HEK293T (cell line): ENCODE results near the gene PPIL4.

Experiments used
- BHLHE40 ChIP-seq: fragments of 450-650 bp; IDR thresholded peaks from 2 replicates; pipeline ENCODE4 v1.6.1; 2016; ENCODE audit warnings: mild to moderate bottlenecking, moderate library complexity, borderline replicate concordance
- FOXA1 ChIP-seq: fragments of 450-650 bp; IDR thresholded peaks from 2 replicates; pipeline ENCODE4 v1.6.1; 2016; ENCODE audit warnings: mild to moderate bottlenecking
- HDGF ChIP-seq: fragments of 450-650 bp; IDR thresholded peaks from 2 replicates; pipeline ENCODE4 v1.6.1; 2017; ENCODE audit warnings: antibody characterized with exemption, borderline replicate concordance
- NFRKB ChIP-seq: fragments of 450-650 bp; IDR thresholded peaks from 2 replicates; pipeline ENCODE4 v1.6.1; 2016; ENCODE audit warnings: mild to moderate bottlenecking, moderate library complexity
- SP1 ChIP-seq: fragments of 450-650 bp; IDR thresholded peaks from 2 replicates; pipeline ENCODE4 v1.6.1; 2017
- SUZ12 ChIP-seq: fragments of 450-650 bp; IDR thresholded peaks from 2 replicates; pipeline ENCODE4 v1.6.1; 2016; ENCODE audit warnings: mild to moderate bottlenecking
- TARDBP ChIP-seq: fragments of 450-650 bp; IDR thresholded peaks from 2 replicates; pipeline ENCODE4 v1.6.1; 2016

DNA sequence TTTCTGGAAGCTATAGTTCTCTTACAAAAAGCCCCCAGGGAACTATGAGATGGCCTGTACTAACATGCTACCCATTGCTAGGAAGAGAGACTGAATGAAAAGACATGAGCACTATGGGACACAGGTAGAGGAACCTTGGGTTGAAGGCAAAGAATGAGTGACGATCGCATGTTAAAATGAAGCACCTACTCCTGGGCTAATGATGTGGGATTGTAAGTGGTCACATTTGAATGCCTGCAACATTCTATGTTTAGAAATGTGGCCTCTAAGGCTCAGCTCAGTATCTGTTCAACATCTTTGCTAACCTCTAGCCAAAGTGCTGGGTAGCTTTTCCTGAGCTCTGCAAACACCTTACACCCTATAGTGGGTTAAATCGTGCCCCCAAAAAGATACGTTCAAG lies 55.9 kb downstream of the PPIL4 start:
- TF ChIP-seq SP1 (no peak), TARDBP (no peak), BHLHE40 (no peak), HDGF (no peak), FOXA1 (no peak), NFRKB (no peak), SUZ12 (no peak)
